Stimulated activated CD4-positive, alpha-beta T cell treated with anti-CD3 and anti-CD28 coated beads, Interleukin-4, amount 100 ng/mL, for 24 hours (primary cell): ENCODE measurements around the gene DOCK1.

Source experiments
- DNase-seq: peaks from one replicate; pipeline ENCODE4 v3.0.0-alpha.2; 2020

The DOCK1 gene

GRCh38 chr10:127451628-127452027 lies 546.4 kb downstream of the DOCK1 start:
- no peak for DNase-seq

- DNase-seq = no peak
Measured at GRCh38 chr10:127452568-127452967, 547.3 kb downstream of the DOCK1 start.

- DNase-seq = no peak
Measured at GRCh38 chr10:127453706-127454105, 548.5 kb downstream of the DOCK1 start.

GRCh38 chr10:127456122-127456521 lies 550.9 kb downstream of the DOCK1 start:
- DNase-seq = no peak

- DNase-seq = no peak
Measured at GRCh38 chr10:127458016-127458810, 553.0 kb downstream of the DOCK1 start.

GRCh38 chr10:127458829-127459228 lies 553.6 kb downstream of the DOCK1 start:
- no peak for DNase-seq

GRCh38 chr10:127459918-127460317 lies 554.7 kb downstream of the DOCK1 start:
- no peak for DNase-seq

- DNase-seq = no peak
Measured at GRCh38 chr10:127462643-127463295, 557.5 kb downstream of the DOCK1 start.

GRCh38 chr10:127463548-127463947 lies 558.3 kb downstream of the DOCK1 start:
- DNase-seq = no peak

- no peak for DNase-seq
Measured at GRCh38 chr10:127464561-127464960, 559.3 kb downstream of the DOCK1 start.

- DNase-seq = no peak
Measured at GRCh38 chr10:127467811-127468210, 562.6 kb downstream of the DOCK1 start.

- no peak for DNase-seq
Measured at GRCh38 chr10:127468632-127469031, 563.4 kb downstream of the DOCK1 start.

GRCh38 chr10:127470911-127471310 lies 565.7 kb downstream of the DOCK1 start:
- no peak for DNase-seq

- no peak for DNase-seq
Measured at GRCh38 chr10:127472976-127473375, 567.7 kb downstream of the DOCK1 start.

GRCh38 chr10:127474501-127474900 lies 569.3 kb downstream of the DOCK1 start:
- no peak for DNase-seq

GRCh38 chr10:127485153-127485857 lies 580.1 kb downstream of the DOCK1 start:
- DNase-seq = no peak

- no peak for DNase-seq
Measured at GRCh38 chr10:127486355-127486754, 581.1 kb downstream of the DOCK1 start.

- DNase-seq = no peak
Measured at GRCh38 chr10:127492607-127493250, 587.5 kb downstream of the DOCK1 start.

GRCh38 chr10:127496035-127496434 lies 590.8 kb downstream of the DOCK1 start:
- DNase-seq = no peak

- no peak for DNase-seq
Measured at GRCh38 chr10:127497685-127498084, 592.5 kb downstream of the DOCK1 start.

- no peak for DNase-seq
Measured at GRCh38 chr10:127498087-127498486, 592.9 kb downstream of the DOCK1 start.

GRCh38 chr10:127500127-127500526 lies 594.9 kb downstream of the DOCK1 start:
- DNase-seq = no peak
